Stimulated activated CD8-positive, alpha-beta memory T cell treated with anti-CD3 and anti-CD28 coated beads, Interleukin-2, amount 100 ng/mL, for 48 hours (primary cell): ENCODE measurements around the gene EID2.
A peak's percentile ranks its signal among the peaks of the same experiment; 100 is the strongest.

Experiments used
- DNase-seq, 2 donors: peaks; one replicate each; pipeline ENCODE4 v3.0.0-alpha.2; 2020; ENCODE audit warnings: low read depth in 2 of 2

EID2 gene

DNA sequence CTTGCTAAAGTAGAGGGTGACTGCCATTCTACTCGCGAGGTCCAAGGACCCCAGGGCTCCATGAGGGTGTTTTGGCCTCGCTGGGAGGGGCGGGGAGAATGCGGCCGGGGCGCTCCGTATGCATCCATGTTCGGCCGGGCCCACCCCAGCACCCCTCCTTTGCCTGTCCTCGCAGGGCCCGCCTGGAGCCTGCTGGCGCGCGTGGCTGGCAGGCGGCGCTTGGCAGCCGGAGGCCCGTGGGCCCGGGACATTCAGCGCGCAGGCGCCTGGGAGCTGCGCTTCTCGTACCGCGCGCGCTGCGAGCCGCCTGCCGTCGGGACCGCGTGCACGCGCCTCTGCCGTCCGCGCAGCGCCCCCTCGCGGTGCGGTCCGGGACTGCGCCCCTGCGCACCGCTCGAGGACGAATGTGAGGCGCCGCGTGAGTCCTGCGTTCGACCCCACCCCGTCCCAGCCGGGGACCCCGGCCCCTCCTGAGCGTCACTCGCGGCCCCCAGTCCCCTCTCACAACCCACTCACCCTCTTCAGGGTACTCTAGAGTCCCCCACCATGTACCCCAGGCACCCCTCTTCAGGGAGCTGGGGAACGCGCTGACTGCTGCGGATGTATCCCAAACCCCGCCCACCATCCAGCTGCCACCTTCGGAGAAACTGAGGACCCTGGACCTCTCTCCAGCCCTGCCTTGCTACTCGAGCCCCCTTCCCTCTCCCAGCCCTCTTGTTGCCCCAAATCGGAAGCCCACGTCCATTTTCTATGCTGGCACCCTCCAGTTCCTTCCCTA, 37.1 kb downstream of the EID2 start:
- DNase-seq = peak; percentile 68 to 75

DNA sequence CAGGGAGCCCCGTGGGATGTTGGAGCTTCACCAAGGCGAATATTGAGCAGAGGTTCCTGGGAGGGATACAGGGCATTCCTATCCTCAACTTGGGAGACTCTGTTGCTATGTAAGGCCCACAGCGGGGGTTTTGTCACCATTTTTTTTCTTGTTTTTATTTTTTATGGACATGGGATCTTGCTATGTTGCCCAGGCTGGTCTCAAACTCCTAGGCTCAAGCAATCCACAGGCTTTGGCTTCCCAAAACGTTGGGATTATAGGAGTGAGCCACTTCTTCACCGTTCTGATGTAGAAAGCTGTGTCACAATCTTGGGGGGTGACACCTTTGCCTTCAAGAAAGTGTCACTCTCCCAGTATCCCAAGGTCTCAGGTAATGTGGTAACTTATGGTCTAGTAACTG, 38.6 kb downstream of the EID2 start:
- DNase-seq = no peak

DNA sequence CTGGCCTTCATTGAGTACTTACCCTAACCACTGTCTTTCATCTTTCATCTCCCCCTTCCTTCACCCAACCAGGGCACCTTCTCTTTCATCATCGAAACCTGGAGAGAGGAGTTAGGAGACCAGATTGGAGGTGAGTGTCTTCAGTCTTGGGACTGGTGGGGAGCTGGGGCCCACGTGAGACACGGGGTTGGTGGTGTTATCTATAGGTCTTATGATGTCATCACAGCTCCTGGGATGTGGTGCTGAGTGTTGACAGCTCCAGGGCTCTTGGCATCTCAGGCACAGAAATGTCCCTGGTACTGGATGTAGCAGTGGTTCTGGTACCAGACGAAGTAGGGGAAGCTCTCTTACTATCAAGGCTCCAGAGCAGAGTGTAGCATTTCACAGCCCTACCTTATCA, 39.4 kb downstream of the EID2 start:
- DNase-seq = no peak

GRCh38 chr19:39499932-39500331, 40.0 kb downstream of the EID2 start:
- DNase-seq = no peak

DNA sequence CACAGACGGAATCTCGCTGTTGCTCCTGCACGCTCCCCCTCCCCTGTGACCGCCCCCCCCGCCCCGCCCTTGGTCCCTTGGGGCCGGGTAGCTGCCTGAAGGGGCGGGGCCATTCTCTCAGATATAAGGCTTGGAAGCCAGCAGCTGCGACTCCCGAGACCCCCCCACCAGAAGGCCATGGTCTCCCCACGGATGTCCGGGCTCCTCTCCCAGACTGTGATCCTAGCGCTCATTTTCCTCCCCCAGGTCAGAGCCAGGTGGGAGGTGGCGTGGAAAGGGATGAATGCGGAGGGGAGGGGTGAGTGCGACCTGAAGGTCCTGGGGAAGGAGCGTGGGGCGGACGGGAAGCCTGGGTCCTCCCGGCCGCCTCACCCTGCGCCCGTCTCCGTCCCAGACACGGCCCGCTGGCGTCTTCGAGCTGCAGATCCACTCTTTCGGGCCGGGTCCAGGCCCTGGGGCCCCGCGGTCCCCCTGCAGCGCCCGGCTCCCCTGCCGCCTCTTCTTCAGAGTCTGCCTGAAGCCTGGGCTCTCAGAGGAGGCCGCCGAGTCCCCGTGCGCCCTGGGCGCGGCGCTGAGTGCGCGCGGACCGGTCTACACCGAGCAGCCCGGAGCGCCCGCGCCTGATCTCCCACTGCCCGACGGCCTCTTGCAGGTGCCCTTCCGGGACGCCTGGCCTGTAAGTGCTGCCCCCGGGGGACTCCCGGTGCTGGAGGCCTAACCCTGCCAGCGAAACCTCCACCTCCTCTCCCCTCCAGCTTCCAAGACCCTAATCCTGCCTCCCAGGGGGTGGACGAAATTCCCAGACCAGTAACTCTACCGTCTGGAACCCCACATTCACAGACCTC, 40.9 kb downstream of the EID2 start, which contains the start of gene DLL3:
Gene DLL3, plus strand, starts transcription at position 150 of the 845 bp plus-strand sequence. Its CDS starts 28 bp downstream, at position 178.
- no peak for DNase-seq

GRCh38 chr19:39497996-39498797, 41.8 kb downstream of the EID2 start:
- DNase-seq = no peak

DNA sequence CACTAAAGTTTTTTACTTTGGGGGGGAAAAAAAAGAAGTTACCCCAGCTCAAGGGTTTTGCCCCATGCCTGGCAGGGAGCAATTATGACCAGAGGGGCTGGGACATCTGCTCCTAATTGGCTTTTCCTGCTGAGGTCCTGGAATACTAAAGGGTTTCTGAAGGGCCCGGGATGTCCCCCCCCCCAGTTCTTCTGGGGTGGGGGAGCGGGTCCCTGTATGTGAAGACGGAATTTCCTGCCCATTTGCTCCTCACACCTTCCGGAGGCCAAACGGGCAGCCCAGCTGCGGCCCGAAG, 42.3 kb downstream of the EID2 start:
- DNase-seq = no peak

DNA sequence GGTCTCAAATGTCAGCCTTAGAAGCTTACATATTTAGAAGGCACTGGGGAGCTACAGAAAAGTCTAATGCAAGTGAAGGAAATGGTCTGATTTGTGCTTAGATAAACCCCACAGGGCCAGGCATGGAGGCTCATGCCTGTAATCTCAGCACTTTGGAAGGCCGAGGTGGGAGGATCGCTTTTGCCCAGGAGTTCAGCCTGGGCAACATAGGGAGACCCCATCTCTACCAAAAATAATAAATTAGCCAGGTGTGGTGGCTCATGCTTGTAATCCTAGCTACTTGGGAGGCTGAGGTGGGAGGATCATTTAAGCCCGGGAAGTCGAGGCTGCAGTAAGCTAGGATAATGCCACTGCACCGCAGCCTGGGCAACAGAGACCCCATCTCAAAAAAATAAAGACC, 43.9 kb downstream of the EID2 start:
- DNase-seq = no peak

DNA sequence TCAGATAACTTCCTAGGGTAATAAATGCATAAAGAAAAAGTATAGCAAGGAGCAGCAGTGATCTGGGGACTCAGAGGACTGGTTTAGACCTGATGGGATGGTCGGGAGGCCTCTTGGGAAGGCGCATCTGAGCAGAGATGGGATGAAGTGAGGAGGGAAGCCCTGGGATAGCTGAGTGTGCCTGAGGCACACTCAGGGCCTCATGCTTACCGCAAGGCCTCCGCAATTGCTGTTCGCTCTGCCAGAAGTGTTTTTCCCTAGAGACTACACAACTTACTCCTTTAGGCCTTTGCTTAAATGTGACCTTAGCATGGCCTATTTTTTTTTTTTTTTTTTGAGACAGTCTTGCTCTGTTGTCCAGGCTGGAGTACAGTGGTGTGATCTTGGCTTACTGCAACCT, 45.3 kb downstream of the EID2 start:
- no peak for DNase-seq

GRCh38 chr19:39492788-39493187, 47.2 kb downstream of the EID2 start:
- DNase-seq = no peak

DNA sequence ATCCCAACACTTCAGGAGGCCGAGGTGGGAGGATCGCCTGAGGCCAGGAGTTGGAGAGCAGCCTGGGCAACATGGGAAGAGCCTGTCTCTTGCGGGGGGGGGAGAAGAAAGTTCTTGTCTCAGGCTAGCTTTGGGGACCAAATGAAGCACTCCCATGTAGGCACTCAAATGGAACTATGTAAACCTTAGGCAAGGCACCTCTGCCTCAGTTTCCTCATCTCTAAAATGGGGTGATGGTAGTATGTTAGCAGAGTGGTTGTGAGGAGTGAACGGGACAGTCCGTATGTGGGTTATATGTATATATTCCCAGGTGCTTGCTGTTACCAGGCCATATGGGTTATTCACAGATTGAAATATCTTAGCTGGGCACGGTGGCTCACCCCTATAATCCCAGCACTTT, 47.7 kb downstream of the EID2 start:
- DNase-seq = no peak

- no peak for DNase-seq
Observed at GRCh38 chr19:39489756-39490155, 50.2 kb downstream of the EID2 start.
